Peyer's patch (tissue), 4 donors: ENCODE measurements around the gene HOXA3.

Source experiments
- POLR2A ChIP-seq, 2 donors: fragments of 450-650 bp; IDR thresholded peaks; one replicate each; pipeline ENCODE4 v1.5.1; 2017; ENCODE audit warnings: antibody characterized with exemption in 2 of 2, mild to moderate bottlenecking in 2 of 2, moderate library complexity in 2 of 2
- TF ChIP-seq, protein P1 (sequence below), 6 experiments: fragments of 450-650 bp in 4 of 6; fragments of 200-600 bp in 2 of 6; sonication (generic) in 1 of 6; IDR thresholded peaks; one replicate each; pipeline ENCODE4 v1.5.1; 2017 to 2019; ENCODE audit warnings: antibody characterized with exemption in 6 of 6, mild to moderate bottlenecking in 3 of 6, moderate library complexity in 1 of 6

DNA sequence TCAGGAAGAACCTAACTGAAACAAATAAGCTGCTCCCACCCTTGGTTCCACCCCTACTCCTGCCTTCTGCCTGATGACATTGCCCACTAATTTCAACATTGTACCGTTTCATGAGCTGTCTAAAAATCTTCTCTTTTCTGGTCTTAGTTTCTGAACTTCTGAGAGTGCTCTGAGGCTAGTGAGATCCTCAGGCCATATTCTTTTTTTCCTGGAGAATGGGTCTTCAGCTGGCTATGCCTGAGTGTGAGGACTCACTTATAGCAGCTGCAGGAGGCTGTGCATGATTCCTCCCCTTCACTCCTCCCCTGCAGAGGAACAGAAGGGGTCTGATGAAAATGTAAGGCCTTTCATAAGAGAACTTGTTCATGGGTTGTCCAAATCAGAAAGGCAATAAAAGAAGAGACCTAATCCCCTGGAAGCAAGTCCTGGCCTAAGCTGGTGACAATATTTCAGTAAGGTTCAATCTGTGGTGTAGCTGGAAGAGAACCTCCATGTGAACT lies 32.9 kb downstream of the HOXA3 start:
- TF ChIP-seq, protein P1, sequence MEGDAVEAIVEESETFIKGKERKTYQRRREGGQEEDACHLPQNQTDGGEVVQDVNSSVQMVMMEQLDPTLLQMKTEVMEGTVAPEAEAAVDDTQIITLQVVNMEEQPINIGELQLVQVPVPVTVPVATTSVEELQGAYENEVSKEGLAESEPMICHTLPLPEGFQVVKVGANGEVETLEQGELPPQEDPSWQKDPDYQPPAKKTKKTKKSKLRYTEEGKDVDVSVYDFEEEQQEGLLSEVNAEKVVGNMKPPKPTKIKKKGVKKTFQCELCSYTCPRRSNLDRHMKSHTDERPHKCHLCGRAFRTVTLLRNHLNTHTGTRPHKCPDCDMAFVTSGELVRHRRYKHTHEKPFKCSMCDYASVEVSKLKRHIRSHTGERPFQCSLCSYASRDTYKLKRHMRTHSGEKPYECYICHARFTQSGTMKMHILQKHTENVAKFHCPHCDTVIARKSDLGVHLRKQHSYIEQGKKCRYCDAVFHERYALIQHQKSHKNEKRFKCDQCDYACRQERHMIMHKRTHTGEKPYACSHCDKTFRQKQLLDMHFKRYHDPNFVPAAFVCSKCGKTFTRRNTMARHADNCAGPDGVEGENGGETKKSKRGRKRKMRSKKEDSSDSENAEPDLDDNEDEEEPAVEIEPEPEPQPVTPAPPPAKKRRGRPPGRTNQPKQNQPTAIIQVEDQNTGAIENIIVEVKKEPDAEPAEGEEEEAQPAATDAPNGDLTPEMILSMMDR (IDR thresholded peaks at IDR 0.05): no peak
- TF ChIP-seq POLR2A (IDR thresholded peaks at IDR 0.05): no peak
